Stimulated activated CD8-positive, alpha-beta memory T cell treated with anti-CD3 and anti-CD28 coated beads, Interleukin-7, amount 100 ng/mL, for 4 hours (primary cell): ENCODE measurements around the gene INF2.
A peak's percentile ranks its signal among the peaks of the same experiment; 100 is the strongest.
"Not testable (repeated sequence)": the region's sequence is repeated elsewhere in the genome, so short reads cannot be mapped to it uniquely, and the experiment has no call there.

Experiments used
- DNase-seq, 2 donors: peaks; one replicate each; pipeline ENCODE4 v3.0.0-alpha.2; 2020; ENCODE audit warnings: low read depth in 2 of 2

INF2 gene

DNA sequence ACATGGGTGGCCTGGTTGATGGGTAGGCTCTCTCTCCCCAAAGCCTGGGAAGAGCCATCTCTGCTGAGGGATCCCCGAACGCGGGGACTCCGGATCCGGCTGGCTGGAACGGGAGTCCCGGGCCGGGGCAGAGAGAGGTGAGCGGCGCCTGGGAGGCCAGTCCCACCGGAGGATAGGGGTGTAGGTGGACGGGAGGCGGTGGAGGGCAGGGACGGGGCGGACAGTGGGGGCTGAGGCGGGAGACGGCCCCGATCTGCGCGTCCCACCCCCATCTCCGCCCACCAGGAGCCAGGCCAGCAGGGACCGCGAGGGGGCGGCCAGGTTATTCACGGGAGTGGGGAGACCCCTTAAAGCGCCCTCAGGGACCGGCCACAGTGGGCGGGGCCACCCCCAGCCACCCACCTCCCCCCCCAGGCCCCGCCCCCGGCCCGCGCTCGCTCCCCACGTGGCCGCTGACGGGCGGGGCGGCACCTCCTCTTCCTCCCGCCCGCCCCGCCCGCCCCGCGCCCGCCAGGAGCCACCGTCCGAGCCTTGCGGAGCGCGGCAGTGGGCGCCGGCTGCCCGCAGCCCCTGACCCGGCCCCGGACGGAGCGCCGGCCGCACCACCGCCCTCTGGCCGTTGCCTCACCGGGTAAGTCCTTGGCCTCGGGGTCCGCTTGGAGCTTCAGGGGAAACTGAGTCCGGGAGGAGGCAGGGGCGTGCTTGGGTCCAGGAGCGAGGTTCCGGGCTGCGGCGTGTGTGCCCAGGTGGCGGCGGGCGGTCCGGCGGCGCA, at the start of gene INF2:
INF2 (plus strand) TSS at position 510 of the 772 bp plus-strand sequence. CDS start 11,748 bp downstream, outside the sequence.
- DNase-seq: peak in 1 of 2 donors; percentile 45

DNA sequence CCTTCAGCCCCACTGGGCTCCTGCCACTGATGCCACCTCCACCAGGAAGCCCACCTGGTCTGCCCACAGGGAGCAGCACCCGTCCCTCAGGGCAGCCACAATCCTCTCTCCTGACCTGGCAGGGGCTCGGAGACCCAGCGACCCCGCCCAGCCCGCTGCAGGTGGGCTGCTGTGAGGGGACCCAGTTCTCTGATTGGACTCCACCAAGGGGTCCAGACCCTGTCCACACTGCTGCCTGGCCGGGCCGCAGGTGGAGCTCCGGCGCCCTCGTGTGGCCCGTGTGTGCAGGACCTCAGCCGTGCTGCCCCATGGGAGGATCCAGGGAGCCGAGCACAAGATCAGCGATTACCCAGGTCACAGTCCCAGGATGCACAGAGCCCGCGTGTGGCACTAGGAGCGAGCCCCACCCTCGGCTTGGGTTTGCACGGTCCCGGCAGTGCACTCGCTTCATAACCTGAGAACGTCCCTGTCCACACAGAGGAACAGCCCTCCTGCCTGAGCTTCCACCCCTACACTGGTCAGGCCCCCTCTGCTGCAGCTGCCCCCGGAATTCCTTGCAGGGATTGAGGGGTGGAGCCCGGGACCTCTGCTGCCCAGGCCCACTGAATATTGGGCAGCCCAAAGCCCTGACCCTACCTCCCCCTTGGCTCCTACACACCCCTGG, 49.4 kb upstream of the INF2 start:
- DNase-seq: no peak

DNA sequence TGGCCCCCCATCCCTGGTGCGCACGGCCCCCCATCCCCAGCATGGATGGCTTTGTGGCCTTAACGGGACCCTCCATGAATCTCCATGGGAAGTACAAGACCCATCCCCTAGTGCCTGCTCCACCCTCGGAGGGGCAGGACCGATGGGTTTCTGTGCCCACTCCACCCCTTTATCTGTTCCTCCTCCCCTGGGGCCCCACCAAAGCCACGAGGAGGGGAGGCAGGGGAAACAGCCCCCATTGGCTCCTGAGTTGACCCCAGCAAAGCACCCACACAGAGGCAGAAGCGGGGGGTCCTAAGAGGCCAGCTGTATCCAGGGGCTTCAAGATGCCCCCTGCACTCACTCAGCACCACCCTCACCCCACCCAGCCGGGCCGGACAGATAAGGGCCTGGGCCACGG, 48.7 kb upstream of the INF2 start:
- DNase-seq: no peak

DNA sequence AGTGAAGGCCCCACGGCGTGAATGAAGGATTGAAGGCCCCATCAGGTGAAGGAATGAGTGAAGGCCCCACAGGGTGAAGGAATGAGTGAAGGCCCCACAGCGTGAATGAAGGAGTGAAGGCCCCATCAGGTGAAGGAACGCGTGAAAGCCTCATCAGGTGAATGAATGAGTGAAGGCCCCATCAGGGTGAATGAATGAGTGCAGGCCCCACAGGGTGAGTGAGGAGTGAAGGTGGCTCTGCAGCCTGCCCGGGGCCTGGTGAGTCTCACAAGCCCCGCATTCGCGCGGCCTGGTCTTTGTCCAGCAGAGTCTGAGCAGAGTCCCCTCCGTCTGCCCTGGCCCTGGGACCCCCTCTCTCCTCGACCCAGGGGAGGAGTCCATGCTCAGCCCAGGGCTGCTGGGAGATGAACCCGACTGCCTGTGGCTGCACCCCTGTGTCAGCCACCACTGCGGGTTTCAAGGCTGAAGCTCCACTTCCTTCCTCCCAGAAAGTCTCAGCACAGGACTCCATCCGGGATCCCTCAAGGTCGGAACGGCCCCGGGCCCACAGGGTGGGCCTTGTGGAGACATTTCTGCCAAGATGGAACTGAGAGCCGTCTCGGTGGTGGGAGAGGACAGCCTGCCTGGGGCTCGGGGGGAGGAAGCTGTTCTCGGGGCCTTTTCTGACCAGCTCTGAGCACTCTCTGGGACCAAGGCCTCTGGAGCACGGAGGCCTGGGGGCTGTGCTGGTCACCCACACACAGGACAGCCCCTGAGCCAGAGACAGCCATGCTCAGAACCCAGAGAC, 47.5 kb upstream of the INF2 start:
- DNase-seq: no peak

DNA sequence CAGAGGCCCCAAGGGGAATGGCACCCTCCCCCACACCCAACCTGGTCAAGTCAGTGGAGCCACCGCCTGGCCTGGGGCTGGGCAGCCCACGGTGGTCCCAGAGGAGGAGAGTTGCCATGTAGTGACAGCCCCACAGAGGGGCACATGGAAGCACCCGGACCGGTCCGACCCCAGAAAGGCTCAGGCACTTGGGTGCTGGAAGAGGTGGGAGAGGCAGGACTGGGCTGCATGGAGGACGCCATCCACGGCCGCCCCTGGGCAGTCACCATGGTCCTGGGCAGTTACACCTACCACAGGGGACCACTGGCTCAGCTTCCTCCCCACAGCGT, 46.9 kb upstream of the INF2 start:
- DNase-seq: no peak

DNA sequence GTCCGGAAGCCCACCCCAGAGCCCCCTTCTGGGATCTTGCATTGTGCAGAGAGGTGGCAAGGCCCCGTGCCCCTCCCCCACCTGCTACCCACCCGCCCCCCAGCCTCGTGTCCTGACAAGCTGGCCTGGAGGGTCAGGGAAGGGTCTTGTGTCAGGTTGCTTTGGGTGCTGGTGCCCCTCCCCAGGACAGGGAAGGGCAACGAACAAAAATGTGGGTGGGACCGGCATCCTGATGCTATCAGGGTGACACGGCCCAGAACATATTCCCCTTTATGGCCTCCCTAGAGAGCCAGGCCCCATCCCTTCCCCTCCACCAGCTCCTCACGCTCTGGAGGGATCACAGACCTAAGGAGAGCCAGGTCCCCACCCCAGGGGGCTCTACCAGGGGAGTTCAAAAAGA, 46.1 kb upstream of the INF2 start:
- DNase-seq: no peak

DNA sequence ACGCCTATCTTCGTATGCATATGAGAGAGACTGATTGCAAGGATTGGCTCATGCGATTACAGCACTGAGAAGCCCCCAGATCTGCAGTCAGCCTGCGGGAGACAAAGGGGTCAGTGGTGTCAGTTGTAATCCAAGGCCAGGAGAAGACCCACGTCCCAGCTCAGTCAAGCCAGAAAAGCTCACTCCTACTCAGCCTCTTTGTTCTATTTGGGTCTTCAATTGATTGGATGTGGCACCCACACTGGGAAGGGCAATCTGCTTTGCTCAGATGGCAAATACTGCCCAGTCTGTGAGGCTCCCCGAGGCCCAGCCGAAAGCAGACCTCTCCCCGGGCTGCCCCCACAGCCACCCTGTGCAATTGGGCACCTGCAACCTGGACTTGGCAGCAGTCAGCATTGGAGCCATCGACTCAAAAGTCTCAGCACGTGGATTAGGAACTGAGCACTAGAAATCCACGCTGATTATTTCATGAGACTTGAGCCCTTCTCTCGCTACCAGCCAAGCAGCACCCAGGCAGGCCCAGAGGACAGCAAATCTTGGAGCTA, 45.3 kb upstream of the INF2 start:
- DNase-seq: no peak

DNA sequence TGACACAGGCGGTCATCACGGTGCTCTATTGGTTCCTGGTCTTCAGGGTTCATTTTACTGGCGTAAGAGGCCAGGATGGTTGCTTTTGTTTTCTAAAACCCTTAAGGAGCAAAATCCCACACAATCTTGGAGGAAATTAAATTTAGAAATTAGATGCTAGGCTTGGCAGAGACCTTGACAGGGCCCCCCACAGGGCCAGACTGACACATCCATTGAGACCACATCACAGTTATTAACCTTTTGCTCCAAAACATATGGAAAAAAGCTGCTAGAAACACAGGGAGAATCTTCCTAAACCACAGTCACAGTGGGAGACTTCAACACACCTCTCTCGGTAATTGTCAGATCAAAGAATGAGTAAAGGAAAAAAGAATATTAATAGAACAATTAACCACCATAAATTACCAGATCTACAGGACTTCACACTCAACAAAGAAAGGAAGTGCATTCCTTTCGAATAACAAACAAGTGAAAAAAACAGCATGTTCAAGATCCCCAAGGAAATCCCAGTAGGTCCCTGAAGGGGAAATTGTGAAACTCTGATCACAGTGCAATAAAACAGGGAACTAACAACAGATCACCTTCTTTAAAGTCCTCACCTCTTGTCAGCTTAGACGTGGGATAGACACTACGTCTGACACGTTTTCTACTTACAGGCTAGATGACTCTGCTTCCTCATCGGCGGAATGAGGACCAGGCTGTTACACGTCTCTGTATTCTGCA, 44.6 kb upstream of the INF2 start:
- DNase-seq: no peak

DNA sequence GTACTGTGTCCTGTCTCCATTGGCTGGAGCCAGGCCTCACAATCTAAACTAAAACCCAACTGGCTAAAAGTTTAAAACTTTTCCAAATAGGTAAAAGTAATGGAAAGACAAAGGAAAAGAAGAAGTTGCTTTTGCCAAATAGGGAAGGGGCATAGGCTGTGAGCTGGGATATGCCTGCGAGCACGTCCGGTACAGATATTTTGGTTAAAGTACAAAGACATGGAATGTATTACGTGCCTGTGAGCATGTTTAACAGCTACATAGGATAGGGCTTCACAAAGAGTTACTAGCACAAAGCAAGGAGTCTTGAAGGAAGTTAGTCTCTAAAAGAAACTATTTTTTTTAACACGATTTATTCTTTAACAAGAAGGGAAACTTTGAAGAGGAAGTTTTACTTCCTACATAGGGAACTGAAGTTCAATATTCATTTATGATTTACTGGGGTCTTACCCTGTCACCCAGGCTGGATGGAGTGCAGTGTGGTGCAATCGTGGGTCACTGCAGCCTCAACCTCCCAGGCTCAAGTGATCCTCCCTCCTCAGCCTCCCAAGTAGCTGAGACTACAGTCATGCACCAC, 41.9 kb upstream of the INF2 start:
- DNase-seq: no peak

DNA sequence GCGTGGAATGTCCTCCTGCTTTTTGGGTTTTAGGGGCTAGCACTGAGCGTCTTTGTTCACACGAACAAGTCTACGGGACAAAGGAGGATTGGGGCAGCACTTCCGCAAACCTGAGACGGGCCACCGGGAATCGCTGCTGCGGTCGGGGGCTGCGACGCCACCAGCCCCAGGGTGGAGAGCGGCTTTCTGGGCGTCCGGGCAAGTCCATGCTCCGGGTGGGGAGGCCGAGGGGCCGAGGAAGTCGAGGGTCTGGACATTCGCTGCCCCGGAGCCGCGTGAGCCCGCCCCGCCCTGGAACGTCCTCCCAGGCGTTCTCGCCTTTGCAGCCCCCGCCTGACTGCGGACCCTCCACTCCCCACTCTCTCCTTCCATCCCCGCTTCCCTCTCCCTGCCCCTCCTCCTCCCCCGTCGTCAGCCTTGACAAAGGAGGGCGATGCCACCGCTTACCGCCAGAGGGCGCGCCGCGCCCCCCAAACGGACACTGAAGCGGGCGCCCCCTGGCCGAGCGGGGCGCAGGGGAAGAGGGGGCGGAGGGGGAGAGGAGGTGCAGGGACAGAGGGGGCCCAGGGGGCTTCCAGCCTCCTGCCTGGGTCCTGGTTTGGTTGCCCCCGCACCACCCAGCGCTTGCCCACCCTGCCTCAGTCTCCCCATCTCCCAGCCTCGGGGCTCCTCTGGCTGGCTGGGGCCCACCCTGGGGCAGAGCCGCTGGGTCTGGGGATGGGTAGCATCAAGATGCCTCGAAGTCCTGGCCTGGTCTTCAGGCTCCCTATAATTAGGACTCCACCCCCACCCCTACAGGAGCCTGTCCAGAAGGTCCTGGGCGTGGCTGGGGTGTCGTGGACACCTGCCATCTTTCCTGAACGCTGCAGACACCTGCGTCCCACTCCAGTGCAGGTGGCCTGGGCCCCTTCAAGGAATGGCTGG, 39.1 kb upstream of the INF2 start:
- DNase-seq: peak; percentile 44 to 52

DNA sequence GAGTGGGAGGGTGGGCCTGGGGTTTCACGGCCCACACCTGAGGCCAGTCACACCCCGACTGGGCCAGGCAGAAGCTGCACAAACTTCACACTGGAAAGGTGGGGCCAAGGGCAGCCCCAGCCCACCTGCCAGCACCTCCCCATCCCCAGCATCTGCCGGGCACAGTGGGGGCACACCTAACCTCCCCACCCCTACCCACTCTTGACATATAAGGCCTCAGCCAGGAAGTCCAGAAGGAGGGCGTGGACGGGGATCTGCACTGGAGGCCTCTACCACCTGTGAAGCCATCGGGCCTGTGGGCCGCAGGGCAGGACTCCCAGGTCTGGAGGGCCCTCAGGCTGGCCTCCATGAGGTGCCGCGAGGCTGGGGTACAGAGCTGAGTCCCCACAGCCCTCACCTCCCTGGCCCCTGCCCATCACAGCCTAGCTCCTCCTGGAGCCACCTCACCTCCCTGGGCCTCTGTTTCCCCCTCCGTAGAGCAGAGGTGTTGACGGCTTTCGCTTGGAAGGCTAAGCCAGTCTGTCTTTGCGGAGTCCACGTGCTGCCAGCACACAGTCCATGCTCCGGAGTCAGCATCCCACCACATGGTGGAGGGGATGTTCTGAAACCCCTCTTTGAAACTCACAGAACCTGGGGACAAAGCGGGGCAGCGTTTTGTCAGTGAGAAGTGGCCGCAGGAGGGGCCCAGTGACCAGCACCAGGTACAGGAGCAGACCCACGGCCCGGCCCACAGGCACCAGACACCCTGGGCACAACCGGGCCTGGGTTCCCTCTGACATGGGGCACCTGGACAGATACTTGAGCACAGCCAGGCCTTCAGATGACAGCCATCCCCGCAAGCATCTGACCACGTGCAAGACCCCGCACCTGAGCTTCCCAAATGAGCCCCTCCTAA, 38.2 kb upstream of the INF2 start:
- DNase-seq: no peak

DNA sequence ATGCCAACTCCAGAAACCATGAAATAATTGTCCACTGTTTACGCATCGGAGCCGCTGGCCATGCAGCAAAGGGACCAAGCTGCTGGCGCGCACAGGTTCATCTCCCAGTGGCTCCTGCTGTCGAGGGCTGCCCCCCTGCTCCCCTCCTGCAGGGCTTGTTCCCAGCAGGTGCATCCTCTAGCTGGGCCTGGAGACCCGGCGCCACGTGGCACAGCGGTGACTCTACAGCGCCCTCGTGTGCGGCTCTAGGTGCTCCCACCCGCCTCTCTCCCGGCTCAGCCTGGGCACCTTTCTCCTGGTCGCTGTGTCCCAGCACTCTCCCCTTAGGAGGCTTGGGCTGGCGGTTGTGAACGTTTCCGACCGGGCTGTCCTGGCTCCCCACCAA, 37.5 kb upstream of the INF2 start:
- no peak for DNase-seq

DNA sequence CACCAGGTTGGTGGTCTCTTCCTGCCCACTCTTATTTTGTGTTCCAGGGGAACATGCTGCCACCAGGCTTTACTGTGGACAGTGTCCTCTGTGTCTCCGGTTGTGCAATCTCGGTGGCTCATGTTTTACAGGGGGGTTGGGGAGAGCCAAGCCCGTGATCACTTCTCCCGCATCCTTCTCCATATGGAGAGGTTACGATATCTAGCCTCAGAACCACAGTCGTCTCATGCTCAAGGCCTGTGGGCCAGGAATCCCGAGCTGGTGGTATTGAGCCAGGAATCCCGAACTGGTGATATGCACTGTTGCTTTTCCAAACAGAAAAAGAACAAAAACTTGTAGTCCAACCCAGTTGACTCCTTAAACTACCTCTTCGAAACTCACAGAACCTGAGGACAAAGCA, 37.0 kb upstream of the INF2 start:
- no peak for DNase-seq

DNA sequence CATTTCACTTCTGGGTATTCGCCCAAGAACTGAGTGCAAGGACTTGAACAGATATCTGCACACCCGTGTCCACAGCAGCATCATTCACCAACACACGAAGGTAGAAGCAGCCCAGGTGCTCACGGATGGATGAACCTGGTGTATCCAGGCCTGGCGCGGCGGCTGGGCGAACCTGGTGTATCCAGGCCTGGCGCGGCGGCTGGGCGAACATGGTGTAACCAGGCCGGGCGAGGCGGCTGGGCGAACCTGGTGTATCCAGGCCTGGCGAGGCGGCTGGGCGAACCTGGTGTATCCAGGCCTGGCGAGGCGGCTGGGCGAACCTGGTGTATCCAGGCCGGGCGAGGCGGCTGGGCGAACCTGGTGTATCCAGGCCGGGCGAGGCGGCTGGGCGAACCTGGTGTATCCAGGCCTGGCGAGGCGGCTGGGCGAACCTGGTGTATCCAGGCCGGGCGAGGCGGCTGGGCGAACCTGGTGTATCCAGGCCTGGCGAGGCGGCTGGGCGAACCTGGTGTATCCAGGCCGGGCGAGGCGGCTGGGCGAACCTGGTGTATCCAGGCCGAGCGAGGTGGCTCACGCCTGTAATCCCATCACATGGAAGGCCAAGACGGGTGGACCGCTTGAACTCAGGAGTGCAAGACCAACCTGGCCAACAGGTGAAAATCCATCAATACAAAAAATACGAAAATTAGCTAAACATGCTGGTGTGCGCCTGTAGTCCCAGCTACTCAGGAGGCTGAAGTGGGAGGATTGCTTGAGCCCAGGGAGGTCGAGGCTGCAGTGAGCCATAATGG, 36.1 kb upstream of the INF2 start:
- not testable (repeated sequence) for DNase-seq

DNA sequence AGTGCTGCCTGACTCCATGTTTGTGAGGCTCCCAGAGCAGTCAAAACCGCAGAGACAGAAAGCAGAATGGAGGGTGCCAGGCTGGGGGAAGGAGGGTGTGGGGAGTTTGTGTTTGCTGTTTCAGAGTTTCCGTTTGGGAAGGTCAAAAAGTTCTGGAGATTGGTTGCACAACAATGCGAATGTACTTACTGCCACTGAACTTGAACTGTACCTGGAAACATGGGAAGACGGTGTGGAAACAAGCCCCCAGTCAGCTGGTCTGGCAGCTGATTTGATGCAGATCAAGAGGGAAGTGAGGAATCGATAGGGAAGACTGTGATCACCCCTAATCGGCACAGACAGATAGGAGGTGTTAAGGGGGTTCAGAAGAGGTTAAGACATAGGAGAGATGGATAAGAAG, 35.3 kb upstream of the INF2 start:
- DNase-seq: no peak

DNA sequence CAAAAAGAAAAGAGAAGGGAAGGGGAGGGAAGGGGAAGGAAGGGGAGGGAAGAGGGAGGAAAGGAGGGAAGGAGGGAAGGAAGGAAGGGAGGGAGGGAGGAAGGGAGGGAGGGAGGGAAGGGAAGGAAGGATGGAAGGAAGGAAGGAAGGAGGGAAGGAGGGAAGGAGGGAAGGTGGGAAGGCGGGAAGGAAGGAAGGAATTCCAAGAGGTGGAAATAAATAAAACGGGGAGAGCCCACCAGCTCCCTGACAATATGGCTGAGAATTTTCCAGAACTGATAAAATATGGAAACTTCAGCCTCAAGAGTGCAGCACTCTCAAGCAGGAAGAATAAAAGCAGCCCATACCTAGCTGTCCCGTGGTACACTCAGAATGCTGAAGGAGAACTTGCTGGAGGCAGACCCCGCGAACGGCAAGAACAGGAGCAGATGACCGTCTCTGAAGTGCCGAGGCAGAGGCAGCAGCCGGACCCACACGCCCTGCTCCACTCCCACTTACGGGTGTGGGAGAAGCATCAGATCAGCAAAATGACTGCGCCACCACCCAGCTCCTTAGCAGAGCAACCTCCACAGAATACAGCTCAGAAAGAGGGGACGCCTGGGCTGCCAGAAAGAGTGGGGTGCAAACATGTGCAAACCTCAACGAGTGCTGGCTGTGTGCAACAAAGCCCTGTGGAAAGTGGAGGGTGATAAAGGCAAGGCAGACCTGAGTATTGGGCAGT, 34.1 kb upstream of the INF2 start:
- DNase-seq: no peak

DNA sequence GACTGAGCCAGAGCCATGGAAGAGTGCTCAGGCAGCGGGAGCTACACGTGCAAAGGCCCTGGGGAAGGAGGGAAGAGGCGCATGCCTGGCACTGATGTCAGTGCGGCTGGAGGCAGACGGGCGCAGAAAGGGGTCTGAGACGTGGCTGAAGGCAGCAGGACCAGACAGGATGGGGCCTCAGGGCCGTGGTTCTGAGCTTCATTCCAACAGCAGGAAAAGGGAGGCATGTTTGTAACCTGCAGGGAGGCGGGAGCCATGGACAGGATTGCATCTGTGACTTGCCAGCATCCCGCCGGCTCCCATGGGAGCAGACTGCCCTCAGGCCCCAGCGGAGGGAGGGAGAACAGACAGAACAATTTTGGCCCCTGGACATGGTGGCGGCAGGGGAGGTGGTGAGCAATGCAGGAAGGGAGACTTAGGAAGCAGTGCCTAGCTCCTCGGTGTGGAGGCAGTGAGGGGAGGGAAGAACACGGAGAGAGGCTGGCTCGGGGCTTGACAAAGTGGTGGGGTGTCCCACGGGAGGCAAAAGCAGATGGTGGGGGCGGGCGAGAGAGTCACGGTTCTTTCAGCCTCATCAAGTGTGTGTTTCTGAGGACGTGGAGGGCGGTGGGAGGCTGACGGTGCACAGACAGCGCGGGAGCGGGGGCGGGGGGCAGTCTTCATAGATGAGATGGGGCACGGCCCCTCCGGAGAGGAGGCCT, 33.3 kb upstream of the INF2 start:
- DNase-seq: no peak
